DMS153 treated with DMSO at 0.1 percent for 48 hours (cell line): ENCODE results near the gene KLHL25.
"Not testable (repeated sequence)": the region's sequence is repeated elsewhere in the genome, so short reads cannot be mapped to it uniquely, and the experiment has no call there.

ENCODE experiments used
- DNase-seq: peaks from one replicate; lab custom pipeline; 2025; ENCODE audit not compliant: unreplicated experiment; lab: John Stamatoyannopoulos, UW

The KLHL25 gene, protein sequence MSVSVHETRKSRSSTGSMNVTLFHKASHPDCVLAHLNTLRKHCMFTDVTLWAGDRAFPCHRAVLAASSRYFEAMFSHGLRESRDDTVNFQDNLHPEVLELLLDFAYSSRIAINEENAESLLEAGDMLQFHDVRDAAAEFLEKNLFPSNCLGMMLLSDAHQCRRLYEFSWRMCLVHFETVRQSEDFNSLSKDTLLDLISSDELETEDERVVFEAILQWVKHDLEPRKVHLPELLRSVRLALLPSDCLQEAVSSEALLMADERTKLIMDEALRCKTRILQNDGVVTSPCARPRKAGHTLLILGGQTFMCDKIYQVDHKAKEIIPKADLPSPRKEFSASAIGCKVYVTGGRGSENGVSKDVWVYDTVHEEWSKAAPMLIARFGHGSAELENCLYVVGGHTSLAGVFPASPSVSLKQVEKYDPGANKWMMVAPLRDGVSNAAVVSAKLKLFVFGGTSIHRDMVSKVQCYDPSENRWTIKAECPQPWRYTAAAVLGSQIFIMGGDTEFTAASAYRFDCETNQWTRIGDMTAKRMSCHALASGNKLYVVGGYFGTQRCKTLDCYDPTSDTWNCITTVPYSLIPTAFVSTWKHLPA

GRCh38 chr15:85794598-85795336 is at the start of gene KLHL25:
KLHL25 (minus strand) TSS chr15:85794925; CDS start chr15:85769810, 25,115 bp downstream.
- peak; percentile 64 for DNase-seq

- no peak for DNase-seq
Observed at GRCh38 chr15:85840802-85841152, 46.1 kb upstream of the KLHL25 start.

DNA sequence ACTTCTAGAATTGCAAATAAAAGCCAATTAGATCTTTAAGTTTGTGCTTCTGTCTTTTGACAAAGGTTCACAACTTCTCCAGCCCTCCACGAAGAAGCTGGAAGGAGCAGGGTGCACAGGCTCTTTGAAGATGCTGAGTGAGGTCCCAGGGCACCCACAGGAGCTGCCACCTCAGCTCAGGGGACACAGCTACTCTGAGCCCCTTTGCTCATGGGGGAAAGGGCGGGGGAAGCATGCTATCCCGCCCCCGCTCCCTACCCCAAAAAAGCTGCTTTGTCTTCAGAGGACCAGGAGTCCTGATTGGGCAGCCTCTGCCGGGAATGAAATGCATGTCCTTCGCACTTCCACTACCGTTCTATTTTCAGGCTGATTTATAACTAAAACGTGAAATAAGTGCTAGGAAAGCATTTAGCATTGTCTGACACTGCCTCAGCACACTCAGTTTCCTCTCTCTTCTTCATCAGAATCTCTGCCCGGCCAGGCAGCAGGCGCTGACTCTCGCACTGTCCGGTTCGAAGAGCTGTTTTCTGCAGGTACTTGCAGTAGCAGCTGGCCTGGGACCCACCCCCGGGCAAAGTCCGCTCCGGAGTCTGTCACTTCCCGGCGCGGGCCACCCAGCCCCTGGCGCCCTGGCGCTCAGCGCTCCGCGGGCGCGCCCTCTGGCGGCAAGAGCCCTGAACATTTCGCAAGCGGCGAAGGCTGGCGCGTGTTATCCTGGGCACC is 45.5 kb upstream of the KLHL25 start:
- DNase-seq = peak; percentile 6

DNA sequence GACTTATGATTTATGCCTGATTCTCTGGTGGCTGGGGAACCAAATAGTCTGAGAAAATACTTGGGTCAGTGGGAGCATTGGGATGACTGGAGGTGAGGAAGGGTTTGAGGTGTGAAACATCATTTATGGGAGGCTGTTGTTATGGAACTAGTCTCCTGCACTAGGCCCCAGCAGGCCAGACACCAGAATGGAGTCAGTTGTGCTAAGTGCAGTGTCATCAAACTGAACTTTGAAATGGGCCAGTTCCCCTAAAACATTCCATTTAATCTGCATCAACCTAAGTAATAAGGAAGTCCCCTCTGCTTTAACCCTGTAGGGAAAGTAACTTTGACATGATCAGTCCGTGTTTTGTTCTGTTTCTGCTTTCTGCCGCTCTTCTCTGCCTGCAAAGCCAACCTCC is 44.9 kb upstream of the KLHL25 start:
- no peak for DNase-seq

DNA sequence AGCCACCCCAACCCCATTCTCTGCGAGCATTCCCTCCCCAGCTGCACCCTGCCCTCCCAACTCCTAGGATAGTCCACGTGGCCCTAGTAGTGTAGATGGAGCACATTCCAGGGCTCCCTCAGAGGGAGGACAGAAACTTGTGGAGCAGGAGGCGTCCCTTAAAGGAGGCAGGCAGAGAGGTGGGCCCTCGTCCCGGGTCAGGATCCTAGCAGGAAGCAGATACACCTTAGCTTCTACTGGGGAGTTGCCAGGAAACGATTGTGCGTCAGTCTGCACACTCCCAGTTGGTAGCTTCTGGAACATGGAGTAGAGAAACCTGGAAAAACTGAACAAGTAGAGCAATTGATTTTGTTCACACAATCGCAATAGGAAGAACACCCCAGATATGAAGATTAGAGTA is 43.9 kb upstream of the KLHL25 start:
- no peak for DNase-seq

- no peak for DNase-seq
Observed at GRCh38 chr15:85837881-85838280, 43.2 kb upstream of the KLHL25 start.

GRCh38 chr15:85837011-85837433 is 42.3 kb upstream of the KLHL25 start:
- DNase-seq = no peak

DNA sequence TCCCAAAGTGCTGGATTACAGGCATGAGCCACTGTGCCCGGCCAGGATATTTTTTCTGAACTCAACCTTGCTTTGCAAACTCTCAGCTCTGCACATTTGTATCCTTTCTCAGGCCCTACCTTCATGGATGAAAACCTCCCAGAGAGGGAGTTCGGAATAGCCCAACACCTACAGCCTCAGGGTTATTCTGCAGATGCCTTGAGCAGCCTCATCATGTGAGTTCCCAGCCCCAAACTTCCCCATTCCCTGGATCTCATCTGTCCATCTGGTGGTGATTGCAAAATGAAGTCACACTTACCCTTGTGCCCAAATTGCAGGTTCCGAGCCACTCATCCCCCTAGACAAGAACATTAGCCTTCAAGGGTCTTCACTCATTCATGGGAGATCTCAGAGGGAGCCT is 39.9 kb upstream of the KLHL25 start:
- DNase-seq = no peak

DNA sequence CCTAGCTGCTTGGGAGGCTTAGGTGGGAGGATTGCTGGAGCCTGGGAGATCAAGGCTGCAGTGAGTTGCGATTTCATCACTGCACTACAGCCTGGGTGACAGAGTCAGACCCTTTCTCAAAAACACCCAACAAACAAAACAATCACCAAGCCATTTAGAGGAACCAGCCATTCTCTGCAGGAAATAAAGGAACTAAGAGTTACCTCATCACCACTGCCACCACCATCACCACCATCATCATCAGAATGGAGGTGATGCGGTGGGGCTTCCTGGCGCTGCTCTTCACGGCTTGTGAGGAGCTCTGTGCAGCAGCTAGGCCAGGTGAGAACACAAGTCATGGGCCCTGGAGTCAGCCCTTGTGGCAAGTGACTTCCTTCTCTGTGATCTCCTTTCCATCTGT is 37.7 kb upstream of the KLHL25 start:
- DNase-seq = no peak

GRCh38 chr15:85831415-85832113 is 36.8 kb upstream of the KLHL25 start:
- DNase-seq = no peak

GRCh38 chr15:85829754-85830153 is 35.0 kb upstream of the KLHL25 start:
- not testable (repeated sequence) for DNase-seq

DNA sequence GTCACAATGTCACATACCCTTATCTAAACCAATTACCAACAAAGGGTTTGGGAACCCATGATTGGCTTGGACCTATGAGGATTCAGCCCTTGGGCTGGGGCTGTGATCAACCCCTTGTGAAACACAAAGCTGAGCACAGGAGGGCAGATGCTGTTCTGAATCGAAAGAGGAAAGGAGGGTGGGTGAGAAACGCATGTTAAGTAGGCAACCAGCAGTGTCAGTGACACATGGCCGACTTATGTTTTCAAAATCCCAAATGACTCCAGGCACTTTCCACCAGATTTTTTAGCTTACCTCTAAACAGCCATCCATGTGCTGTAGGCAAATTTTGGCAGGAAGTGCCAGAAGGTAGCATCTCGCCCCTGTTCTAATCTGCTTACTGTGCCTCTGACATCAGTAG is 34.1 kb upstream of the KLHL25 start:
- DNase-seq = no peak

GRCh38 chr15:85828126-85828525 is 33.4 kb upstream of the KLHL25 start:
- no peak for DNase-seq

- no peak for DNase-seq
Observed at GRCh38 chr15:85826756-85827515, 32.2 kb upstream of the KLHL25 start.

- no peak for DNase-seq
Observed at GRCh38 chr15:85825719-85826118, 31.0 kb upstream of the KLHL25 start.

DNA sequence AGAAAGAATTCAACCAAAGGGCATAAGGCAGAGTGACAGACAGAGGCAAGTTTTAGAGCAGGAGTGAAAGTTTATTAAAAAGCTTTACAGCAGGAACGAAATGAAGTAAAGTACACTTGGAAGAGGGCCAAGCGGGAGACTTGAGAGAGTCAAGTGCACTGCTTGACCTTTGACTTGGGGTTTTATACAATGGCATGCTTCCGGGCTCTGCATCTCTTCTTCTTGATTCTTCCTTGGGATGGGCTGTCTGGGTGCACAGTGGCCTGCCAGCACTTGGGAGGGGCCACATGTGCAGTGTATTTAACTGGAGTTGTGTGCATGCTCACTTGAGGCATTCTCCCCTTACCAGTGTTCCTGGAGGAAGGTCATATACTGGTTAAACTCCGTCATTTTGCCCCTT is 30.4 kb upstream of the KLHL25 start:
- no peak for DNase-seq

DNA sequence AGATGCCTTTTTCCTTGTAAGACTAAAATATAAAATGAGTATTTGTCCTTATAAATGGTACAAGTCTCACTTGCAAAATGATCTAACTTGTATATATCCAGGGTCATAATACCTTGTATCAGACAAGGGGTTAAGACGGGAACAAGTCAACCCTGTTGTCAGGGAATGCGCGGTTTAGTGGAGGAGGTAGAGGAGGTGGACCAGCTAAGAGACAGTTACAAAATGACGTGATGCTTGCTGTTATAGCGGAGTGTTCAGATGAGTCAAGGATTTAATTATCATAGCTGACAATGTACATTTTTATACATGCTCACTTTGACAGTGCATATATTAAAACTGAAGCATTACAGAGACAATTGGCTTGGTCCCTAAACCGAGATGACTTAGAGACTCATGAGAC is 26.8 kb upstream of the KLHL25 start:
- no peak for DNase-seq

DNA sequence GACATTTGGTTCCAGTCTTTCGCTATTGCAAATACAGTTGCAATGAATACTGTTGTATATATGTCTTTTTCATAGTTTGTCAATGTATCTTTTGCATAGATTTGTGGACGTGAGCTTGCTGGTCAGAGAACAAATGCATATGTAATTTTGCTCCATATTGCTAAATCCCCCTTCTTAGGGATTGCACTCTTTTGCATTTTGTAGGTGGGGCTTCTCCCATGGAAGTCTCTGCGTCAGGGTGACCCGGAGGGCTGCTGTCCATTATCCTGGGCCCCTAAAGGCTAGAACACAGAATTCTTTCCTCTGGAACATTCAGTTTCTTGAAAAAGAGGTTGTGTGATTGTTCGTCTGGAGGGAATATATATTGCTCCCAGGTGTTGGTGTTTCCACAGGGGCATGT is 25.2 kb upstream of the KLHL25 start:
- DNase-seq = no peak

DNA sequence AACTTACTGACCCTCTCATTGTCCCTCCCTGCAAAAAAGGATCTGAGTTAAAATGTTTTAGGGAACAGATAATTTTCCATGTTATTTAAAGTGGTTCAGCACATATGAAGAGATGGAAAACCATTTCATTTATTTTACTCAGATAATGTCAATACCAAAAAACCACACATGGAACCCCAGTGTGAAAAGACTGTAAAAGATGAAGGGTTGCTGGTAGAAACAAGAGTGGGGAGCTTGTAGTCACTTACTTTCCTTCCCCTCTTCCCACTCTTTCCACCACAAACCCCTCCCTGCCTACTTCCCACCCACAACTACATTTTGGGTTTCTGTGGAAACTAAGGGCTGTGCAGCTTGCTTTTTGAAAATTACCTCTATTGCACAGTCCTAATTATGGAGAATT is 18.5 kb upstream of the KLHL25 start:
- no peak for DNase-seq

DNA sequence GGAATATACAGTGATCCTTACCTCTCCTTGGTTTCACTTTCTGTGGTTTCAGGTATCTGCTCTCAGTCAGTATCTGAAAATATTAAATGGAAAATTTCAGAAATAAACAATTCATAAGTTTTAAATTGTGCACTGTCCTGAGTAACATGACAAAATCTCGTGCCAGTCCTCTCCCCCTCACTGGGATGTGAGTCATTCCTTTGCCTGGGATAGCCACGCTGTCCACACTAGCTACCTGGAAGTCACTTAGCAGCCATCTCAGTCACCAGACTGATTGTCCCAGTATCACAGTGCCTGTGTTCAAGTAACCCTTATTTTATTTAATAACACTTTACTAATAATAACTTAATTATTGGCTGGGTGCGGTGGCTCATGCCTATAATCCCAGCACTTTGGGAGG is 15.3 kb upstream of the KLHL25 start:
- DNase-seq = no peak
